Measurements from ENCODE around the gene PHLDB3.

PHLDB3 gene

DNA sequence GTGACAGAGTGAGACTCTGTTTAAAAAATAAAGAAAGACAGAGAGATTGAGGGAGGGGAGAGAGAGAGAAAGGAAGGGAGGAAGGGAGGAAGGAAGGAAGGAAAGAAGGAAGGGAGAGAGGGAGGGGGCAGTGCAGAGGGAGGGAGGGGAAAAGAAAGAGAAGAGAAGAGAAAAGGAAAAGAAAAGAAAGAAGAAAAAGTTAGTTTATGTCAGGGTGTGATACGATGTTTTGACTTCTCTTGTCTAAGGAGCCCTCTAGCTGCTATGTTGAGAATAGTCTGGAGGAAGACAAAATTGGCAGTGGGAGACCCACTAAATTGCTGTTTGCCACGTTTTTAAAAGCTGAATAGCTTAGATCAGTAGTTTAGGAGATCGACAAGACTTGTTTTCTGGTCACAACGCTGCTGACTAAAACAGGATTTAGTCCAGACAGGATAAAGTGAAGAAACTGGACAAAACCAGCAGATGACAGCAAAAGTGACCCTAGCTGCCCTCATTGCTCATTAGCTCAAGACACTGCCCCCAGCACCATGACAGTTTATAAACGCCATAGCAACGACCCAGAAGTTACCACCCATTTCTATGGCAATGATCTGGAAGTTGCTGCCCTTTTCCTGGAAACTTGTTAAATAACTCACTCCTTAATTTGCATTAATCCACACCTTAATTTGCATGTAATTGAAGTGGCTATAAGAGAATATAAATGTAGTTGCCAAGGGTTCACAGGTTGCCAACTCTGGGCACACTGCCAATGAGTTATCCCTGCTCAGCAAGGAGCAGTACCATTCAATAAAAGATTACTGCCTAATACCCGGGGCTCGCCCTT, 78.8 kb downstream of the PHLDB3 start:
- H3K4me3 ChIP-seq (ENCODE audit: low read depth in 1 of 2, low read length in 1 of 2), result no peak overlapping the region
- H3K4me1 ChIP-seq (ENCODE audit: control insufficient read depth in 1 of 2, insufficient read depth in 1 of 2, low read depth in 1 of 2, low read length in 1 of 2), result peaks cover 27 to 33% of the 10 kb centered on the region in 2 experiments
- TF ChIP-seq, protein P1, sequence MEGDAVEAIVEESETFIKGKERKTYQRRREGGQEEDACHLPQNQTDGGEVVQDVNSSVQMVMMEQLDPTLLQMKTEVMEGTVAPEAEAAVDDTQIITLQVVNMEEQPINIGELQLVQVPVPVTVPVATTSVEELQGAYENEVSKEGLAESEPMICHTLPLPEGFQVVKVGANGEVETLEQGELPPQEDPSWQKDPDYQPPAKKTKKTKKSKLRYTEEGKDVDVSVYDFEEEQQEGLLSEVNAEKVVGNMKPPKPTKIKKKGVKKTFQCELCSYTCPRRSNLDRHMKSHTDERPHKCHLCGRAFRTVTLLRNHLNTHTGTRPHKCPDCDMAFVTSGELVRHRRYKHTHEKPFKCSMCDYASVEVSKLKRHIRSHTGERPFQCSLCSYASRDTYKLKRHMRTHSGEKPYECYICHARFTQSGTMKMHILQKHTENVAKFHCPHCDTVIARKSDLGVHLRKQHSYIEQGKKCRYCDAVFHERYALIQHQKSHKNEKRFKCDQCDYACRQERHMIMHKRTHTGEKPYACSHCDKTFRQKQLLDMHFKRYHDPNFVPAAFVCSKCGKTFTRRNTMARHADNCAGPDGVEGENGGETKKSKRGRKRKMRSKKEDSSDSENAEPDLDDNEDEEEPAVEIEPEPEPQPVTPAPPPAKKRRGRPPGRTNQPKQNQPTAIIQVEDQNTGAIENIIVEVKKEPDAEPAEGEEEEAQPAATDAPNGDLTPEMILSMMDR (IDR thresholded peaks at IDR 0.05), result no peak
- no peaks in the 10 kb centered on the region for H3K27me3 ChIP-seq
- H3K27ac ChIP-seq, result no peak overlapping the region
- H3K36me3 ChIP-seq, result no peaks in the 10 kb centered on the region
- H3K9me3 ChIP-seq, result no peaks in the 10 kb centered on the region
